GM20000 (cell line): ENCODE results near the gene CRP.

ENCODE experiments used
- DNase-seq: peaks from one replicate; pipeline ENCODE4 v3.0.0; 2012; ENCODE audit warnings: low spot score
- CTCF ChIP-seq: IDR thresholded peaks from 2 replicates; pipeline ENCODE4 v1.5.1; 2012; ENCODE audit warnings: mild to moderate bottlenecking, control low read depth; ENCODE audit errors: extremely low read depth, missing control alignments

CRP gene

GRCh38 chr1:159669338-159669737 lies 45.1 kb downstream of the CRP start:
- TF ChIP-seq CTCF, result no peak
- DNase-seq, result no peak

GRCh38 chr1:159668739-159669138 lies 45.6 kb downstream of the CRP start:
- DNase-seq, result no peak
- TF ChIP-seq CTCF, result no peak

- TF ChIP-seq CTCF, result no peak
- no peak for DNase-seq
Observed at GRCh38 chr1:159664247-159664646, 50.1 kb downstream of the CRP start.

GRCh38 chr1:159663552-159663951 lies 50.8 kb downstream of the CRP start:
- DNase-seq, result no peak
- TF ChIP-seq CTCF, result no peak
